ENCODE results near the gene RCC2.

RCC2 gene

DNA sequence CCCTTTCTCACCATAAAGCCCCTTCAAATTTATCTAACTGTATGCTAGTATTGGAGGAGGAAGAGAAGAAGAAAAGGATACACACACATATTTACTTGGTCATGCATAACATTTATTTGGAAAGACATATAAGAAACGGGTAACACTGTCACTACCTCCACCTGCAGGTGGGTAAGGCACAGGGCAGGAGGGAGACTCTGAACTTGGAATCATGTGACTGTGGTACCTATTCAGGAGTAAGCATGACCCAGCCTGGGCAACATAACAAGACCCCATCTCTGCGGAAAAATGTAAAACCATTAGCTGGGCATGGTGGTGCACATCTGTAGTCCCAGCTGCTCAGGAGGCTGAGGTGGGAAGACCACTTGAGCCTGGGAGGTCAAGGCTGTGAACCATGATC, 68.9 kb downstream of the RCC2 start:
- no peak for DNase-seq

GRCh38 chr1:17369466-17369865, 70.0 kb downstream of the RCC2 start:
- no peak for DNase-seq

DNA sequence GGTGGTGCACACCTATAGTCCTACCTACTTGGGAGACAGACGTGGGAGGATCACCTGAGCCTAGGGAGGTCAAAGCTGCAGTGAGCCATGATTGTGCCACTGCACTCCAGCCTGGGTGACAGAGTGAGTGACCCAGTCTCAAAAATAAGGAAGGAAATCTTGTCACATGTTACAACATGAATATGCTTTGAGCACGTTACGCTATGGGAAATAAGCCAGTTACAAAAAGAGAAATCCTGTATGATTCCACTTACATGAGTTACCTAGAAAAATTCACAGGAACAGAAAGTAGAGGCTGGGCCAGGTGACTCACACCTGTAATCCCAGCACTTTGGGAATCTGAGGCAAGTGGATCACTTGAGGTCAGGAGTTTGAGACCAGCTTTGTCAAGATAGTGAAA, 74.2 kb downstream of the RCC2 start:
- no peak for DNase-seq

DNA sequence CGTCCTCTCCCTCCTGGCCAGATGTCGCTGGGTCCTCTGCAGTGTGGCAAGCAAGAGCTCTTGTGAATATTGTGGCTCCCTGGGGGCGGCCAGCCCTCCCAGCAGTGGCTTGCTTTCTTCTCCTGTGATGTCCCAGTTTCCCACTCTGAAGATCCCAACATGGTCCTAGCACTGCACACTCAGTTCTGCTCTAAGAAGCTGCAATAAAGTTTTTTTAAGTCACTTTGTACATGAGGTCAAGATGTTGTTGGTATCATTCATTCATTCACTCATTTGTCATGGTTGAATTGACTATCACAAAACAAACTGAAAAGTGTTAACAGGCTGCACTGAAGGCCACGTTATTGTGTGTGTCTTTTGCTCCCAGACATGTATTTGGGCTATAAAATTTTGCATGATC, 75.7 kb downstream of the RCC2 start:
- DNase-seq: no peak

GRCh38 chr1:17363351-17363750, 76.1 kb downstream of the RCC2 start:
- DNase-seq: no peak

- no peak for DNase-seq
Measured at GRCh38 chr1:17361687-17362086, 77.8 kb downstream of the RCC2 start.

- no peak for DNase-seq
Measured at GRCh38 chr1:17360272-17360956, 79.1 kb downstream of the RCC2 start.

- DNase-seq: no peak
Measured at GRCh38 chr1:17359808-17360207, 79.7 kb downstream of the RCC2 start.

DNA sequence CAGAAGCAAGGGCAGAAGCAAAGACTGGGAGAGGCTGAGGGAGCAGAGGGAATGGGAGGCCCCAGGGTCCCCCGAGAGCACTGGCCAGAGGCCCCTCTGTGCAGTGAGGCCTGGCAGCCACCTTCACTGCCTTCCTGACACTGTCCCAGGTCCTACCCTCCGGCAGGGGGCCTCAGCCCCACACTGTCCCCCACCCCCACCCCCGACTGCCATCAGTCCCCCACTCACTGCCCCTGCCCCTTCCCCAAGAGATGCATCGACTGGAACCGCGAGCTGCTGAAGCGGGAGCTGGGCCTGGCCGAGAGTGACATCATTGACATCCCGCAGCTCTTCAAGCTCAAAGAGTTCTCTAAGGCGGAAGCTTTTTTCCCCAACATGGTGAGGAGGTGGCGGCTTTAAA, 80.4 kb downstream of the RCC2 start:
- no peak for DNase-seq

DNA sequence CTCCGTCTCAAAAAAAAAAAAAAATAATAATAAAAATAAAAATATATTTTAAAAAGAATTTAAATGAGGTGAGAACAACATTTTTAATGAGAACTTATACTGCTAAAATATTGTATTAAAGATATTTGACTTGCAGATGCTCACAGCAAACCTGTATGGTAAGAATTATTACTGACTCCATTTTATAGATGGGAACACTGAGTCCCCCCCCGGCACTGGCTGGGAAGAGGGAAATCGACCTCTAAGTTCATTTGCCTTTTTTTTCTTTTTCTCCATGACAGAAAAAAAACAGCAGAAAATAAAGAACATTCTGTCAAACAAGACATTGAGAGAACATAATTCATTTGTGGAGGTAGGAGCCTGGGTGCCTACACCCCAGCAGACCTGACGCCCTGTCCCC, 80.9 kb downstream of the RCC2 start:
- DNase-seq: no peak

Measured in NCI-H2029 (cell line).